Measurements from ENCODE around the gene ADH5. TPM values are rescaled to one million over a fixed set of nuclear protein-coding genes. Genes with fewer than 3 reads are reported as not detected.
A peak's percentile ranks its signal among the peaks of the same experiment; 100 is the strongest.
"Not testable (repeated sequence)": the region's sequence is repeated elsewhere in the genome, so short reads cannot be mapped to it uniquely, and the experiment has no call there.

ADH5 gene
- total and polyA plus RNA-seq, 4 experiments from 2014 or later: 75.6 to 171 (median 111) TPM

GRCh38 chr4:99024481-99025275 lies 63.9 kb downstream of the ADH5 start:
- peak overlapping the region in 6 of 7 donors; percentile 36 to 78 (median 54) for H3K27ac Mint-ChIP-seq
- Histone ChIP-seq H3K27me3 (ENCODE audit: insufficient read depth, low read length) (no peaks in the 10 kb centered on the region), H3K36me3 (ENCODE audit: insufficient read depth, low read length) (peaks cover 4% of the 10 kb centered on the region), H3K27ac (ENCODE audit: low read depth, low read length) (no peak overlapping the region), H3K4me1 (ENCODE audit: insufficient read depth, low read length) (peaks cover 39% of the 10 kb centered on the region), H3K4me3 (ENCODE audit: low read length in 2 of 2) (no peak overlapping the region), H3K9me3 (ENCODE audit: control insufficient read depth in 1 of 2, low read length in 2 of 2) (no peaks in the 10 kb centered on the region)
- intact Hi-C loops (cut with micrococcal nuclease): no loop called here
- ChIA-PET POLR2A (ENCODE audit: partially characterized antibody) (no interaction called here), CTCF (ENCODE audit: partially characterized antibody) (interaction anchor here (0.9 to 3.6 kb wide), 2 partner anchors 29 to 32 kb away, joined by 3 to 19 read pairs; partner anchors contain the start of gene METAP1)
- H3K27me3 Mint-ChIP-seq: no peaks in the 10 kb centered on the region
- peak overlapping the region in 1 of 8 donors; percentile 27 for H3K4me3 Mint-ChIP-seq
- peaks cover 20 to 22% of the 10 kb centered on the region in 2 donors for H3K36me3 Mint-ChIP-seq
- peaks cover 3 to 16% (median 12%) of the 10 kb centered on the region in 8 donors for H3K9me3 Mint-ChIP-seq
- H3K4me1 Mint-ChIP-seq: peaks cover 46 to 81% (median 59%) of the 10 kb centered on the region in 4 donors
- DNase-seq: no peak

GRCh38 chr4:99023800-99024251 lies 64.8 kb downstream of the ADH5 start:
- CTCF ChIA-PET (ENCODE audit: partially characterized antibody): interaction anchor here (0.9 to 3.6 kb wide), 2 partner anchors 28 to 32 kb away, joined by 3 to 19 read pairs; partner anchors contain the start of gene METAP1
- DNase-seq; intact Hi-C loops (cut with micrococcal nuclease); H3K27ac ChIP-seq (ENCODE audit: low read depth, low read length); H3K4me3 ChIP-seq (ENCODE audit: low read length in 2 of 2); H3K9me3 ChIP-seq (ENCODE audit: control insufficient read depth in 1 of 2, low read length in 2 of 2); H3K36me3 ChIP-seq (ENCODE audit: insufficient read depth, low read length); H3K27me3 Mint-ChIP-seq; POLR2A ChIA-PET (ENCODE audit: partially characterized antibody); H3K27me3 ChIP-seq (ENCODE audit: insufficient read depth, low read length); H3K4me3 Mint-ChIP-seq: not testable (repeated sequence)
- Mint-ChIP-seq H3K9me3 (peaks cover 5 to 20% (median 12%) of the 10 kb centered on the region in 8 donors), H3K36me3 (peaks cover 20 to 31% of the 10 kb centered on the region in 2 donors), H3K4me1 (peaks cover 39 to 78% (median 54%) of the 10 kb centered on the region in 4 donors), H3K27ac (peak overlapping the region in 4 of 7 donors; percentile 16 to 78 (median 52))
- H3K4me1 ChIP-seq (ENCODE audit: insufficient read depth, low read length): peaks cover 33% of the 10 kb centered on the region

- no peaks in the 10 kb centered on the region for H3K27me3 ChIP-seq (ENCODE audit: insufficient read depth, low read length)
- peak overlapping the region in 1 of 7 donors; percentile 88 for H3K27ac Mint-ChIP-seq
- no peak overlapping the region for H3K4me3 ChIP-seq (ENCODE audit: low read length in 2 of 2)
- H3K36me3 Mint-ChIP-seq: peaks cover 20 to 39% of the 10 kb centered on the region in 2 donors
- peaks cover 36 to 77% (median 50%) of the 10 kb centered on the region in 4 donors for H3K4me1 Mint-ChIP-seq
- H3K27me3 Mint-ChIP-seq: no peaks in the 10 kb centered on the region
- H3K9me3 Mint-ChIP-seq: peaks cover 5 to 20% (median 12%) of the 10 kb centered on the region in 8 donors
- H3K27ac ChIP-seq (ENCODE audit: low read depth, low read length): no peak overlapping the region
- no peak overlapping the region for H3K4me3 Mint-ChIP-seq
- H3K9me3 ChIP-seq (ENCODE audit: control insufficient read depth in 1 of 2, low read length in 2 of 2): no peaks in the 10 kb centered on the region
- peaks cover 4% of the 10 kb centered on the region for H3K36me3 ChIP-seq (ENCODE audit: insufficient read depth, low read length)
- no peak for DNase-seq
- POLR2A ChIA-PET (ENCODE audit: partially characterized antibody): no interaction called here
- CTCF ChIA-PET (ENCODE audit: partially characterized antibody): interaction anchor here (3.6 kb wide), 1 partner anchor 34 kb away, joined by 19 read pairs; no protein-coding TSS in a partner anchor
- intact Hi-C loops (cut with micrococcal nuclease): no loop called here
- H3K4me1 ChIP-seq (ENCODE audit: insufficient read depth, low read length): peaks cover 30% of the 10 kb centered on the region
Measured at GRCh38 chr4:99022566-99022965, 66.0 kb downstream of the ADH5 start.

- Histone ChIP-seq H3K36me3 (ENCODE audit: insufficient read depth, low read length) (peaks cover 4% of the 10 kb centered on the region), H3K4me1 (ENCODE audit: insufficient read depth, low read length) (peaks cover 22% of the 10 kb centered on the region), H3K9me3 (ENCODE audit: control insufficient read depth in 1 of 2, low read length in 2 of 2) (no peaks in the 10 kb centered on the region), H3K27me3 (ENCODE audit: insufficient read depth, low read length) (no peaks in the 10 kb centered on the region), H3K4me3 (ENCODE audit: low read length in 2 of 2) (no peak overlapping the region), H3K27ac (ENCODE audit: low read depth, low read length) (no peak overlapping the region)
- no peak overlapping the region for H3K4me3 Mint-ChIP-seq
- H3K9me3 Mint-ChIP-seq: peaks cover 5 to 20% (median 12%) of the 10 kb centered on the region in 8 donors
- peaks cover 20 to 43% of the 10 kb centered on the region in 2 donors for H3K36me3 Mint-ChIP-seq
- peak overlapping the region in 2 of 7 donors; percentile 29 to 44 for H3K27ac Mint-ChIP-seq
- intact Hi-C loops (cut with micrococcal nuclease): no loop called here
- POLR2A ChIA-PET (ENCODE audit: partially characterized antibody): no interaction called here
- no peaks in the 10 kb centered on the region for H3K27me3 Mint-ChIP-seq
- H3K4me1 Mint-ChIP-seq: peaks cover 27 to 74% (median 45%) of the 10 kb centered on the region in 4 donors
- DNase-seq: no peak
- CTCF ChIA-PET (ENCODE audit: partially characterized antibody): interaction anchor here (1.3 kb wide), 1 partner anchor 9 kb away, joined by 3 read pairs; no protein-coding TSS in a partner anchor
Measured at GRCh38 chr4:99021386-99021785, 67.2 kb downstream of the ADH5 start.

Other genes with a start within 250 kb of the ADH5 start
- 10 to 100 TPM; 58.2 to 62.5 TPM for gene EIF4E, start 159.7 kb downstream of the ADH5 start, total RNA-seq
- 10 to 100 TPM; 71.0 to 93.3 TPM for gene EIF4E, start 159.7 kb downstream of the ADH5 start, polyA plus RNA-seq
- 10 to 100 TPM; 36.4 to 36.7 TPM for gene METAP1, start 93.1 kb downstream of the ADH5 start, total RNA-seq
- gene METAP1, start 93.1 kb downstream of the ADH5 start, polyA plus RNA-seq: 10 to 100 TPM; 33.5 to 33.6 TPM
- gene ADH4, start 55.5 kb upstream of the ADH5 start, total RNA-seq: not detected
- not detected for gene ADH4, start 55.5 kb upstream of the ADH5 start, polyA plus RNA-seq
- gene ADH6, start 130.5 kb upstream of the ADH5 start, total RNA-seq: not detected
- not detected for gene ADH6, start 130.5 kb upstream of the ADH5 start, polyA plus RNA-seq
- not detected for gene ADH1A, start 202.2 kb upstream of the ADH5 start, total RNA-seq
- gene ADH1A, start 202.2 kb upstream of the ADH5 start, polyA plus RNA-seq: not detected
- gene ADH1B, start 232.6 kb upstream of the ADH5 start, total RNA-seq: not detected
- not detected for gene ADH1B, start 232.6 kb upstream of the ADH5 start, polyA plus RNA-seq

Measured in CD4-positive, alpha-beta memory T cell (primary cell).